B cell (primary cell): ENCODE results near the gene ZNF691. TPM values are rescaled to one million over a fixed set of nuclear protein-coding genes. Genes with fewer than 3 reads are reported as not detected.

Experiments
- ATAC-seq: fragments of 200-7000 bp; cut with Tn5 transposase; one replicate; pipeline ENCODE4 v1.10.0; 2021; ENCODE audit warnings: low read depth, mild to moderate bottlenecking, moderate number of reproducible peaks, moderate library complexity
- CTCF ChIA-PET: fragments of 350-600 bp; sonication (Branson Sonifier 250); formaldehyde crosslinking; loops from one replicate; lab custom pipeline; 2021; ENCODE audit warnings: antibody characterized with exemption, inconsistent platforms; lab: Charles Lee
- POLR2A ChIA-PET: fragments of 350-600 bp; sonication (Branson Sonifier 250); formaldehyde crosslinking; loops from one replicate; lab custom pipeline; 2021; ENCODE audit warnings: antibody characterized with exemption; lab: Charles Lee
- DNase-seq: peaks from one replicate; pipeline ENCODE4 v3.0.0; 2013
- H2AFZ ChIP-seq: 2 replicates; pipeline ENCODE4 v1.6.1; 2012; ENCODE audit warnings: mild to moderate bottlenecking, low read depth, low read length; ENCODE audit not compliant: insufficient read depth, poor library complexity, severe bottlenecking
- H3K27ac ChIP-seq, 2 donors: 1 replicate in 1 of 2; 2 replicates in 1 of 2; pipeline ENCODE4 v1.5.1; 2012 to 2013; ENCODE audit warnings: low read length in 2 of 2, mild to moderate bottlenecking in 2 of 2, moderate library complexity in 1 of 2
- H3K27me3 ChIP-seq, 4 experiments: fragments of 200-600 bp in 1 of 4; sonication (generic) in 1 of 4; replicated peaks in 1 of 4; 1 replicate in 2 of 4; 2 replicates in 2 of 4; pipeline versions ENCODE4 v1.6.1 to v1.7.0; 2013 to 2016; ENCODE audit warnings: low read length in 3 of 4, mild to moderate bottlenecking in 2 of 4, mixed read lengths in 1 of 4, moderate library complexity in 1 of 4; ENCODE audit not compliant: insufficient read depth in 4 of 4, control insufficient read depth in 3 of 4; ENCODE audit errors: control extremely low read depth in 1 of 4
- H3K36me3 ChIP-seq, 2 experiments: replicated peaks in 1 of 2; 1 replicate in 1 of 2; 2 replicates in 1 of 2; pipeline versions ENCODE4 v1.6.1 to v1.7.1; 2013; ENCODE audit warnings: low read length in 1 of 2; ENCODE audit not compliant: insufficient read depth in 2 of 2, control insufficient read depth in 1 of 2; ENCODE audit errors: control extremely low read depth in 1 of 2, extremely low read depth in 1 of 2
- H3K4me1 ChIP-seq, 2 donors: fragments of 200-600 bp in 1 of 2; sonication (generic) in 1 of 2; 1 replicate in 1 of 2; 2 replicates in 1 of 2; pipeline versions ENCODE4 v1.5.1 to v1.6.1; 2013 to 2017; ENCODE audit warnings: low read length in 2 of 2; ENCODE audit not compliant: control insufficient read depth in 2 of 2, insufficient read depth in 2 of 2
- H3K4me2 ChIP-seq: replicated peaks from 2 replicates; pipeline ENCODE3; 2012; ENCODE audit warnings: mild to moderate bottlenecking, low read depth, low read length; ENCODE audit not compliant: poor library complexity, severe bottlenecking
- H3K4me3 ChIP-seq, 5 experiments: fragments of 200-600 bp in 1 of 5; sonication (generic) in 1 of 5; 1 replicate in 3 of 5; 2 replicates in 2 of 5; pipeline versions ENCODE4 v1.5.1 to v1.7.0; 2011 to 2016; ENCODE audit warnings: low read length in 4 of 5, mild to moderate bottlenecking in 4 of 5, low read depth in 2 of 5, control low read depth in 1 of 5, moderate library complexity in 1 of 5; ENCODE audit not compliant: insufficient read depth in 1 of 5; ENCODE audit errors: control extremely low read depth in 1 of 5, extremely low read depth in 1 of 5
- H3K79me2 ChIP-seq: fragments of 200-600 bp; sonication (generic); one replicate; pipeline ENCODE4 v1.6.0; 2016; ENCODE audit warnings: low read length; ENCODE audit not compliant: control insufficient read depth, insufficient read depth
- H3K9ac ChIP-seq: fragments of 200-600 bp; sonication (generic); 2 replicates; pipeline ENCODE4 v1.6.1; 2017; ENCODE audit warnings: mild to moderate bottlenecking, low read length, moderate library complexity
- H3K9me3 ChIP-seq, 3 donors: one replicate each; pipeline versions ENCODE4 v1.6.1 to v1.7.1; 2013; ENCODE audit warnings: low read length in 2 of 3; ENCODE audit not compliant: control insufficient read depth in 2 of 3, insufficient read depth in 1 of 3; ENCODE audit errors: control extremely low read depth in 1 of 3
- H4K20me1 ChIP-seq: 2 replicates; pipeline ENCODE4 v1.6.0; 2012; ENCODE audit warnings: mild to moderate bottlenecking, low read length; ENCODE audit not compliant: insufficient read depth, control insufficient read depth, poor library complexity, severe bottlenecking
- H3K27ac Mint-ChIP-seq: one replicate; pipeline ENCODE4 v1.8.0; 2021; ENCODE audit warnings: mixed read lengths
- H3K27me3 Mint-ChIP-seq: one replicate; pipeline ENCODE4 v1.8.0; 2021; ENCODE audit warnings: mixed read lengths
- H3K4me1 Mint-ChIP-seq: one replicate; pipeline ENCODE4 v1.8.0; 2021; ENCODE audit warnings: mixed read lengths
- H3K4me3 Mint-ChIP-seq: one replicate; pipeline ENCODE4 v1.8.0; 2021; ENCODE audit warnings: mixed read lengths
- H3K9me3 Mint-ChIP-seq: one replicate; pipeline ENCODE4 v1.8.0; 2022; ENCODE audit warnings: mixed read lengths; ENCODE audit not compliant: insufficient read depth
- CTCF ChIP-seq: fragments of 200-600 bp; IDR thresholded peaks from one replicate; pipeline ENCODE4 v1.8.0; 2022; ENCODE audit warnings: antibody characterized with exemption, mild to moderate bottlenecking
- EZH2 ChIP-seq: IDR thresholded peaks from 2 replicates; pipeline ENCODE4 v1.6.1; 2012; ENCODE audit warnings: borderline replicate concordance, low read depth, mild to moderate bottlenecking, moderate library complexity, low read length; ENCODE audit not compliant: insufficient read depth, poor library complexity, severe bottlenecking
- WGBS: methylation state at CpG from one replicate; pipeline ENCODE4 v1.1.5; 2013; ENCODE audit warnings: missing lambda C conversion rate; ENCODE audit not compliant: insufficient coverage; 5-methylcytosine and 5-hydroxymethylcytosine counted together
- intact Hi-C: fragments of 100-400 bp; cut with micrococcal nuclease; formaldehyde crosslinking; loops from one replicate; pipeline ENCODE4 v1.10.0; 2022
- polyA plus RNA-seq: library from polyadenylated mRNA; depleted of rRNA; stranded (reverse); fragments of >200 nt; gene quantifications from 2 replicates; pipeline ENCODE4 v1.2.3, GENCODE V29; 2012
- total RNA-seq, 2 donors: library from RNA; stranded (reverse); fragments of 120-200 nt in 1 of 2; gene quantifications; 1 replicate in 1 of 2; 2 replicates in 1 of 2; pipeline versions ENCODE4 v1.2.3 to v1.2.4, GENCODE V29; 2013 to 2022

ZNF691 gene
- total and polyA plus RNA-seq, 2 donors (not counting 1 experiment from before 2014, with no cell fraction given), result 12.4 to 17.1 TPM

- H3K9me3 Mint-ChIP-seq, result no peaks in the 10 kb centered on the region
Measured at GRCh38 chr1:42838482-42839190, 7.8 kb upstream of the ZNF691 start.

More at GRCh38 chr1:42838482-42839190, 7.8 kb upstream of the ZNF691 start:
- intact Hi-C loops, result no loop called here
- no peak for ATAC-seq
- DNase-seq, result peak; percentile 42
- no peak overlapping the region for H3K4me3 ChIP-seq
- peaks cover 22% of the 10 kb centered on the region for H3K4me1 Mint-ChIP-seq
- H3K4me3 Mint-ChIP-seq, result peak overlapping the region; percentile 50
- H3K27me3 ChIP-seq, result no peaks in the 10 kb centered on the region
- no peak overlapping the region for H3K9ac ChIP-seq
- H4K20me1 ChIP-seq, result no peaks in the 10 kb centered on the region
- H3K79me2 ChIP-seq, result no peaks in the 10 kb centered on the region
- ChIA-PET CTCF (interaction anchor here (0.6 to 1.6 kb wide), 3 partner anchors 7 to 17 kb away, joined by 3 to 7 read pairs (median 4); partner anchors contain the start of gene ZNF691), POLR2A (interaction anchor here (0.6 to 0.8 kb wide), 2 partner anchors 8 to 235 kb away, joined by 3 read pairs; partner anchors contain the start of gene ZNF691)
- TF ChIP-seq CTCF, result no peak
- TF ChIP-seq EZH2, result no peak
- no peaks in the 10 kb centered on the region for H3K9me3 ChIP-seq
- no peaks in the 10 kb centered on the region for H3K27me3 Mint-ChIP-seq
- H3K27ac Mint-ChIP-seq, result peak overlapping the region; percentile 5
- H3K4me1 ChIP-seq, result peaks cover 6 to 24% of the 10 kb centered on the region in 2 donors
- H3K4me2 ChIP-seq, result peak overlapping the region; percentile 39
- 69% methylated on average over 2 of the region's 7 CpGs for WGBS
- peak overlapping the region; percentile 47 for H2AFZ ChIP-seq
- peak overlapping the region in 1 of 2 donors; percentile 31 for H3K27ac ChIP-seq
- no peaks in the 10 kb centered on the region for H3K36me3 ChIP-seq
